Nephron progenitor cell (in vitro differentiated cells): Measurements from ENCODE around the gene KYAT1.

ENCODE experiments used
- DNase-seq: peaks from one replicate; pipeline ENCODE4 v3.0.0; 2021
- H3K27ac Mint-ChIP-seq: 2 replicates; pipeline ENCODE4 v1.8.0; 2021; ENCODE audit warnings: mild to moderate bottlenecking, moderate library complexity, mixed read lengths
- H3K27me3 Mint-ChIP-seq: 2 replicates; pipeline ENCODE4 v1.8.0; 2021; ENCODE audit warnings: mild to moderate bottlenecking, low read depth, mixed read lengths; ENCODE audit not compliant: poor library complexity
- H3K36me3 Mint-ChIP-seq: 2 replicates; pipeline ENCODE4 v1.8.0; 2021; ENCODE audit warnings: low read depth, mixed read lengths
- H3K4me1 Mint-ChIP-seq: 2 replicates; pipeline ENCODE4 v1.8.0; 2021; ENCODE audit warnings: mixed read lengths
- H3K4me3 Mint-ChIP-seq: 2 replicates; pipeline ENCODE4 v1.8.0; 2021; ENCODE audit warnings: mild to moderate bottlenecking, moderate library complexity, mixed read lengths
- H3K9me3 Mint-ChIP-seq: 2 replicates; pipeline ENCODE4 v1.8.0; 2021; ENCODE audit warnings: mild to moderate bottlenecking, moderate library complexity, mixed read lengths
- CTCF ChIP-seq: fragments of 200-600 bp; sonication (generic); IDR thresholded peaks from 2 replicates; pipeline ENCODE4 v1.5.0; 2021; ENCODE audit warnings: antibody characterized with exemption

The KYAT1 gene

GRCh38 chr9:128916745-128917144 is 35.0 kb upstream of the KYAT1 start:
- no peak overlapping the region for H3K27ac Mint-ChIP-seq
- peaks cover 40% of the 10 kb centered on the region for H3K4me1 Mint-ChIP-seq
- no peak for DNase-seq
- no peaks in the 10 kb centered on the region for H3K9me3 Mint-ChIP-seq
- H3K27me3 Mint-ChIP-seq = peaks cover 3% of the 10 kb centered on the region
- H3K36me3 Mint-ChIP-seq = peaks cover 26% of the 10 kb centered on the region
- no peak overlapping the region for H3K4me3 Mint-ChIP-seq
- no peak for TF ChIP-seq CTCF

- H3K4me1 Mint-ChIP-seq = peaks cover 40% of the 10 kb centered on the region
- DNase-seq = no peak
- H3K27me3 Mint-ChIP-seq = peaks cover 3% of the 10 kb centered on the region
- H3K36me3 Mint-ChIP-seq = peaks cover 26% of the 10 kb centered on the region
- TF ChIP-seq CTCF = no peak
- H3K27ac Mint-ChIP-seq = no peak overlapping the region
- no peak overlapping the region for H3K4me3 Mint-ChIP-seq
- H3K9me3 Mint-ChIP-seq = no peaks in the 10 kb centered on the region
Observed at GRCh38 chr9:128916204-128916603, 34.5 kb upstream of the KYAT1 start.

- DNase-seq = no peak
- peaks cover 35% of the 10 kb centered on the region for H3K4me1 Mint-ChIP-seq
- H3K4me3 Mint-ChIP-seq = no peak overlapping the region
- H3K9me3 Mint-ChIP-seq = no peaks in the 10 kb centered on the region
- peaks cover 3% of the 10 kb centered on the region for H3K27me3 Mint-ChIP-seq
- TF ChIP-seq CTCF = no peak
- peaks cover 33% of the 10 kb centered on the region for H3K36me3 Mint-ChIP-seq
- no peak overlapping the region for H3K27ac Mint-ChIP-seq
Observed at GRCh38 chr9:128913995-128914772, 32.4 kb upstream of the KYAT1 start.

GRCh38 chr9:128913048-128913900 is 31.5 kb upstream of the KYAT1 start:
- H3K4me3 Mint-ChIP-seq = peak overlapping the region; percentile 40

GRCh38 chr9:128912270-128912853 is 30.6 kb upstream of the KYAT1 start:
- peaks cover 39% of the 10 kb centered on the region for H3K36me3 Mint-ChIP-seq
- H3K4me3 Mint-ChIP-seq = no peak overlapping the region
- no peak for DNase-seq

More at GRCh38 chr9:128913048-128913900, 31.5 kb upstream of the KYAT1 start:
- Mint-ChIP-seq H3K27ac (peak overlapping the region; percentile 98), H3K27me3 (peaks cover 3% of the 10 kb centered on the region), H3K9me3 (no peaks in the 10 kb centered on the region), H3K36me3 (peaks cover 38% of the 10 kb centered on the region), H3K4me1 (peaks cover 31% of the 10 kb centered on the region)
- DNase-seq = no peak
- TF ChIP-seq CTCF = no peak

More at GRCh38 chr9:128912270-128912853, 30.6 kb upstream of the KYAT1 start:
- peak overlapping the region; percentile 98 for H3K27ac Mint-ChIP-seq
- peaks cover 3% of the 10 kb centered on the region for H3K27me3 Mint-ChIP-seq
- no peak for TF ChIP-seq CTCF
- H3K4me1 Mint-ChIP-seq = peaks cover 31% of the 10 kb centered on the region
- H3K9me3 Mint-ChIP-seq = no peaks in the 10 kb centered on the region
